GM12875 (cell line): ENCODE results near the gene DAB1.

Experiments used
- H3K4me3 ChIP-seq: one replicate; pipeline ENCODE4 v1.5.1; 2011; ENCODE audit warnings: low read depth, low read length, control low read depth
- CTCF ChIP-seq: IDR thresholded peaks from 2 replicates; pipeline ENCODE4 v1.5.1; 2011; ENCODE audit warnings: low read depth, mild to moderate bottlenecking, control low read depth, inconsistent platforms, low read length, moderate library complexity, borderline replicate concordance; ENCODE audit not compliant: insufficient read depth

The DAB1 gene

GRCh38 chr1:57111175-57111574 is 312.7 kb downstream of the DAB1 start:
- H3K4me3 ChIP-seq: no peak overlapping the region
- no peak for TF ChIP-seq CTCF

GRCh38 chr1:57109883-57110282 is 314.0 kb downstream of the DAB1 start:
- H3K4me3 ChIP-seq: no peak overlapping the region
- TF ChIP-seq CTCF: no peak

GRCh38 chr1:57109247-57109646 is 314.6 kb downstream of the DAB1 start:
- no peak for TF ChIP-seq CTCF
- no peak overlapping the region for H3K4me3 ChIP-seq

GRCh38 chr1:57106296-57106695 is 317.6 kb downstream of the DAB1 start:
- no peak overlapping the region for H3K4me3 ChIP-seq

GRCh38 chr1:57102561-57103326 is 321.1 kb downstream of the DAB1 start:
- TF ChIP-seq CTCF: no peak
- H3K4me3 ChIP-seq: no peak overlapping the region

More at GRCh38 chr1:57106296-57106695, 317.6 kb downstream of the DAB1 start:
- TF ChIP-seq CTCF: no peak

GRCh38 chr1:57101209-57101608 is 322.7 kb downstream of the DAB1 start:
- TF ChIP-seq CTCF: no peak
- H3K4me3 ChIP-seq: no peak overlapping the region

GRCh38 chr1:57094749-57095148 is 329.1 kb downstream of the DAB1 start:
- TF ChIP-seq CTCF: no peak

More at GRCh38 chr1:57094749-57095148, 329.1 kb downstream of the DAB1 start:
- H3K4me3 ChIP-seq: no peak overlapping the region
